Left ventricle myocardium inferior (tissue), 1 donor: ENCODE data around the gene SMIM45.

Experiments
- DNase-seq: peaks from one replicate; pipeline ENCODE4 v3.0.0-alpha.2; 2020
- H3K27ac ChIP-seq: fragments of 200-600 bp; replicated peaks from 2 replicates; pipeline ENCODE4 v1.8.0; 2021
- H3K27me3 ChIP-seq: fragments of 200-600 bp; 2 replicates; pipeline ENCODE4 v1.8.0; 2021; ENCODE audit warnings: low read depth
- H3K36me3 ChIP-seq: fragments of 200-600 bp; 2 replicates; pipeline ENCODE4 v1.8.0; 2021
- H3K4me1 ChIP-seq: fragments of 200-600 bp; 2 replicates; pipeline ENCODE4 v1.8.0; 2021
- H3K4me3 ChIP-seq: fragments of 200-600 bp; 2 replicates; pipeline ENCODE4 v1.8.0; 2021; ENCODE audit warnings: mild to moderate bottlenecking, moderate library complexity
- H3K9me3 ChIP-seq: fragments of 200-600 bp; replicated peaks from 2 replicates; pipeline ENCODE4 v1.8.0; 2021
- CTCF ChIP-seq: fragments of 200-600 bp; IDR thresholded peaks from 2 replicates; pipeline ENCODE4 v1.8.0; 2021; ENCODE audit warnings: antibody characterized with exemption, mild to moderate bottlenecking, borderline replicate concordance
- intact Hi-C: fragments of 100-400 bp; cut with micrococcal nuclease; formaldehyde crosslinking; loops from one replicate; pipeline ENCODE4 v1.11.0; 2022
- donor health status: DM: no; HTN: yes; CAD: no; lungs with severe emphysema.

The SMIM45 gene

GRCh38 chr22:41957941-41958556 lies 6.1 kb downstream of the SMIM45 start:
- no peak for DNase-seq
- TF ChIP-seq CTCF: peak; percentile 42
- Histone ChIP-seq H3K4me3 (peak overlapping the region; percentile 46), H3K9me3 (no peaks in the 10 kb centered on the region), H3K4me1 (peaks cover 14% of the 10 kb centered on the region), H3K36me3 (no peaks in the 10 kb centered on the region), H3K27me3 (peaks cover 29% of the 10 kb centered on the region), H3K27ac (no peak overlapping the region)
- intact Hi-C loops: no loop called here

GRCh38 chr22:41963453-41964111 lies 11.6 kb downstream of the SMIM45 start:
- Histone ChIP-seq H3K27me3 (peaks cover 1% of the 10 kb centered on the region), H3K9me3 (no peaks in the 10 kb centered on the region), H3K27ac (no peak overlapping the region), H3K36me3 (no peaks in the 10 kb centered on the region), H3K4me3 (no peak overlapping the region), H3K4me1 (peaks cover 5% of the 10 kb centered on the region)
- no peak for TF ChIP-seq CTCF
- intact Hi-C loops: no loop called here
- DNase-seq: no peak

- no peak overlapping the region for H3K4me3 ChIP-seq
- no peak for DNase-seq
- peaks cover 6% of the 10 kb centered on the region for H3K27me3 ChIP-seq
- intact Hi-C loops: no loop called here
- no peak for TF ChIP-seq CTCF
- peaks cover 5% of the 10 kb centered on the region for H3K4me1 ChIP-seq
- no peaks in the 10 kb centered on the region for H3K9me3 ChIP-seq
- H3K27ac ChIP-seq: no peak overlapping the region
- no peaks in the 10 kb centered on the region for H3K36me3 ChIP-seq
These were observed 12.2 kb downstream of the SMIM45 start for GRCh38 chr22:41964112-41964491.

GRCh38 chr22:41966225-41966606 lies 14.3 kb downstream of the SMIM45 start:
- intact Hi-C loops: loop anchor here (5.0 kb wide), 1 partner anchor 476 kb away; no protein-coding TSS in a partner anchor
- no peak overlapping the region for H3K4me3 ChIP-seq
- H3K36me3 ChIP-seq: no peaks in the 10 kb centered on the region

GRCh38 chr22:41966607-41967240 lies 14.8 kb downstream of the SMIM45 start:
- no peaks in the 10 kb centered on the region for H3K9me3 ChIP-seq
- peaks cover 30% of the 10 kb centered on the region for H3K27me3 ChIP-seq
- intact Hi-C loops: loop anchor here (5.0 kb wide), 1 partner anchor 476 kb away; no protein-coding TSS in a partner anchor
- H3K27ac ChIP-seq: no peak overlapping the region
- no peaks in the 10 kb centered on the region for H3K36me3 ChIP-seq
- no peak for DNase-seq
- H3K4me1 ChIP-seq: no peaks in the 10 kb centered on the region
- no peak overlapping the region for H3K4me3 ChIP-seq
- TF ChIP-seq CTCF: peak; percentile 48

More at GRCh38 chr22:41966225-41966606, 14.3 kb downstream of the SMIM45 start:
- TF ChIP-seq CTCF: no peak
- Histone ChIP-seq H3K27me3 (peaks cover 25% of the 10 kb centered on the region), H3K27ac (no peak overlapping the region), H3K4me1 (no peaks in the 10 kb centered on the region), H3K9me3 (no peaks in the 10 kb centered on the region)
- no peak for DNase-seq
